Ovary (tissue), 9 donors: ENCODE results near the gene STIMATE. TPM values are rescaled to one million over a fixed set of nuclear protein-coding genes. Genes with fewer than 3 reads are reported as not detected.

Source experiments
- DNase-seq, 5 donors: peaks; one replicate each; pipeline ENCODE4 v3.0.0-alpha.2; 2019 to 2020
- H3K27ac ChIP-seq, 2 donors: fragments of 200-600 bp; one replicate each; pipeline versions ENCODE4 v1.5.1 to v1.8.0; 2019 to 2022
- H3K27me3 ChIP-seq: fragments of 200-600 bp; one replicate; pipeline ENCODE4 v1.8.0; 2022
- H3K36me3 ChIP-seq: fragments of 200-600 bp; sonication (generic); one replicate; pipeline ENCODE4 v1.5.1; 2019
- H3K4me1 ChIP-seq: one replicate; pipeline ENCODE4 v1.8.1; 2013; ENCODE audit warnings: mild to moderate bottlenecking, moderate library complexity; ENCODE audit not compliant: insufficient read depth
- H3K4me3 ChIP-seq: fragments of 200-600 bp; sonication (generic); one replicate; pipeline ENCODE4 v1.5.1; 2017
- H3K9me3 ChIP-seq, 2 donors: fragments of 200-600 bp in 1 of 2; sonication (generic) in 1 of 2; one replicate each; pipeline versions ENCODE4 v1.5.1 to v1.8.1; 2013 to 2019; ENCODE audit warnings: mild to moderate bottlenecking in 1 of 2, moderate library complexity in 1 of 2
- EP300 ChIP-seq: sonication (generic); formaldehyde crosslinking; IDR thresholded peaks from one replicate; pipeline ENCODE4 v1.6.1; 2017; ENCODE audit warnings: antibody characterized with exemption
- POLR2A ChIP-seq: fragments of 450-650 bp; IDR thresholded peaks from one replicate; pipeline ENCODE4 v1.6.1; 2017; ENCODE audit warnings: antibody characterized with exemption, mild to moderate bottlenecking, moderate library complexity
- WGBS, 3 donors: extraction: QIAGEN DNeasy Blood & Tissue Kit in 1 of 3; methylation state at CpG; one replicate each; pipeline versions ENCODE4 v1.1.5 to v1.1.7; 2013 to 2017; 5-methylcytosine and 5-hydroxymethylcytosine counted together
- intact Hi-C, 4 donors: fragments of 100-400 bp; cut with DNase I; formaldehyde crosslinking; loops; one replicate each; pipeline versions ENCODE4 v1.11.0 to v1.15.1; 2022 to 2023
- microRNA-seq, 3 donors: library from miRNA; unstranded; fragments of <30 nt; microRNA quantifications; one replicate each; pipeline versions ENCODE4 to v1.2.0, GENCODE V29; 2019 to 2020
- polyA plus RNA-seq, 2 donors: library from polyadenylated mRNA; stranded (reverse); fragments of 200-250 nt in 1 of 2; fragments of 350-450 nt in 1 of 2; fragmentation: Illumina TruSeq in 1 of 2; extraction: RNeasy Lipid Tissue Mini Kit (QIAGEN cat#74804) in 1 of 2; gene quantifications; one replicate each; pipeline ENCODE4 v1.2.3, GENCODE V29; 2013 to 2014
- small RNA-seq: library from RNA; depleted of rRNA; stranded (forward); fragments of <200 nt; gene quantifications from one replicate; pipeline ENCODE3, GENCODE V24; 2016
- total RNA-seq, 7 donors: library from RNA; depleted of rRNA in 2 of 7; stranded (reverse); fragments of >200 nt in 2 of 7; fragmentation: NEBNext Ultra II Directional in 3 of 7; extraction: Animal tissue kit (Norgen Biotek cat#: 25700) in 3 of 7; gene quantifications; one replicate each; pipeline versions ENCODE4 v1.1.0 to v1.2.4, GENCODE V29; 2016 to 2023
- TF ChIP-seq, protein P1 (sequence below), 3 donors: fragments of 450-650 bp in 2 of 3; fragments of 200-600 bp in 1 of 3; IDR thresholded peaks; one replicate each; pipeline versions ENCODE4 v1.5.1 to v1.8.0; 2016 to 2022; ENCODE audit warnings: antibody characterized with exemption in 3 of 3, mild to moderate bottlenecking in 1 of 3
- donor health status: DM: no; HTN: no; CAD: no; lungs with moderate emphysema.
- donor health status: DM: no; HTN: no; CAD: no.
- donor health status: Bipolar disorder and iron deficiency.
- donor health status: DM: yes; HTN: yes; CAD: no.
- donor health status: DM: no; HTN: no; CAD: no.
- donor health status: DM: yes; HTN: yes; CAD: no.

STIMATE gene
- total and polyA plus RNA-seq, 9 donors: 7.4 to 29.9 (median 17.1) TPM

- Histone ChIP-seq H3K27me3 (no peaks in the 10 kb centered on the region), H3K36me3 (no peaks in the 10 kb centered on the region), H3K4me3 (no peak overlapping the region), H3K4me1 (no peaks in the 10 kb centered on the region), H3K27ac (no peak overlapping the region), H3K9me3 (no peaks in the 10 kb centered on the region)
- DNase-seq: no peak
- intact Hi-C loops: no loop called here
- 49 to 66% (median 53%) methylated on average over 17 of the region's 17 CpGs for WGBS, 3 donors
- no peak for TF ChIP-seq POLR2A
- TF ChIP-seq, protein P1, sequence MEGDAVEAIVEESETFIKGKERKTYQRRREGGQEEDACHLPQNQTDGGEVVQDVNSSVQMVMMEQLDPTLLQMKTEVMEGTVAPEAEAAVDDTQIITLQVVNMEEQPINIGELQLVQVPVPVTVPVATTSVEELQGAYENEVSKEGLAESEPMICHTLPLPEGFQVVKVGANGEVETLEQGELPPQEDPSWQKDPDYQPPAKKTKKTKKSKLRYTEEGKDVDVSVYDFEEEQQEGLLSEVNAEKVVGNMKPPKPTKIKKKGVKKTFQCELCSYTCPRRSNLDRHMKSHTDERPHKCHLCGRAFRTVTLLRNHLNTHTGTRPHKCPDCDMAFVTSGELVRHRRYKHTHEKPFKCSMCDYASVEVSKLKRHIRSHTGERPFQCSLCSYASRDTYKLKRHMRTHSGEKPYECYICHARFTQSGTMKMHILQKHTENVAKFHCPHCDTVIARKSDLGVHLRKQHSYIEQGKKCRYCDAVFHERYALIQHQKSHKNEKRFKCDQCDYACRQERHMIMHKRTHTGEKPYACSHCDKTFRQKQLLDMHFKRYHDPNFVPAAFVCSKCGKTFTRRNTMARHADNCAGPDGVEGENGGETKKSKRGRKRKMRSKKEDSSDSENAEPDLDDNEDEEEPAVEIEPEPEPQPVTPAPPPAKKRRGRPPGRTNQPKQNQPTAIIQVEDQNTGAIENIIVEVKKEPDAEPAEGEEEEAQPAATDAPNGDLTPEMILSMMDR (IDR thresholded peaks at IDR 0.05): no peak
- no peak for TF ChIP-seq EP300
Observed at GRCh38 chr3:52787672-52788625, 109.4 kb downstream of the STIMATE start.

DNA sequence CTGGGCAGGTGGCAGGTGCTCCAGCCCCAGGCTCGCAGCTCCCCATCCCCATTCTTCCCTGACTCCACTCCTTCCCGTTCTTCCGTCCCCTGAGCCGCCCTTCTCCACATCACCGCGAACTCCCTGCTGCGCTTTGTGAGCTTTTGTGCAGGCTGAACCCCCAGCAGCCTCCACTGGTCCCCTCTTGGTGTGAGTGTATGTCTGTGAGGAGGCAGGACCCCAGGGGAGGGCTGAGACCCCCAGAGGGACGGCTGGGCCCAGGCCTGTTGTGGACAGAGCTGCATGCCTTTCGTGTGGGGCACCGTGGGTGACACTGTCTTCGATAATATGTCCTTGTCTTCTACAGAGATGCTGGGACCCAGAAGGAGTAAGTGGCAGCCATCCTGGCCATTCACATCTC lies 110.1 kb downstream of the STIMATE start:
- 84 to 94% (median 87%) methylated on average over 11 of the region's 11 CpGs for WGBS, 3 donors
- no peaks in the 10 kb centered on the region for H3K9me3 ChIP-seq
- no peaks in the 10 kb centered on the region for H3K4me1 ChIP-seq
- no peak overlapping the region for H3K4me3 ChIP-seq
- H3K36me3 ChIP-seq: no peaks in the 10 kb centered on the region
- TF ChIP-seq, protein P1 (IDR thresholded peaks at IDR 0.05): no peak
- TF ChIP-seq EP300 (no peak), POLR2A (no peak)
- DNase-seq: no peak
- H3K27me3 ChIP-seq: no peaks in the 10 kb centered on the region
- intact Hi-C loops: no loop called here
- no peak overlapping the region for H3K27ac ChIP-seq

Small RNA genes lying within 50 kb of the gene (microRNA-seq; reads per million reads assigned to microRNA genes)
- gene MIR8064: 0 reads per million in 3 donors

Small RNA genes lying within 50 kb of the gene (small RNA-seq; reads per million reads assigned to genes)
- gene MIR8064 (not detected), gene MUSTN1 (not detected)

Other genes with a start within 250 kb of the STIMATE start
- gene PBRM1, start 211.6 kb downstream of the STIMATE start, total RNA-seq: 10 to 100 TPM; 63.2 to 95.7 (median 69.7) TPM
- 10 to 100 TPM; 19.8 to 30.9 TPM for gene PBRM1, start 211.6 kb downstream of the STIMATE start, polyA plus RNA-seq
- 10 to 100 TPM; 46.0 to 82.7 (median 62.7) TPM for gene GNL3, start 211.5 kb downstream of the STIMATE start, total RNA-seq
- gene GNL3, start 211.5 kb downstream of the STIMATE start, polyA plus RNA-seq: 10 to 100 TPM; 39.6 to 41.4 TPM
- 10 to 100 TPM; 42.3 to 67.8 (median 57.4) TPM for gene GLT8D1, start 191.8 kb downstream of the STIMATE start, total RNA-seq
- gene GLT8D1, start 191.8 kb downstream of the STIMATE start, polyA plus RNA-seq: 10 to 100 TPM; 63.2 to 72.9 TPM
- 100 to 1,000 TPM in 2 of 7 donors, 10 to 100 TPM in 5; 67.7 to 104 (median 80.3) TPM for gene SPCS1, start 191.4 kb downstream of the STIMATE start, total RNA-seq
- 100 to 1,000 TPM; 138 to 216 TPM for gene SPCS1, start 191.4 kb downstream of the STIMATE start, polyA plus RNA-seq
- gene NEK4, start 126.6 kb downstream of the STIMATE start, total RNA-seq: 10 to 100 TPM; 20.1 to 45.9 (median 32.8) TPM
- gene NEK4, start 126.6 kb downstream of the STIMATE start, polyA plus RNA-seq: 10 to 100 TPM in 1 of 2 donors, 1 to 10 TPM in 1; 8.5 to 12.0 TPM
- gene ITIH1, start 119.9 kb downstream of the STIMATE start, total RNA-seq: under 1 TPM in 3 of 7 donors, not detected in 4; 0.42 to 0.79 (median 0.53) TPM
- gene ITIH1, start 119.9 kb downstream of the STIMATE start, polyA plus RNA-seq: under 1 TPM in 1 of 2 donors, not detected in 1; 0.45 TPM
- 1 to 10 TPM in 5 of 7 donors, under 1 TPM in 2; 0.23 to 3.1 (median 1.2) TPM for gene ITIH3, start 102.8 kb downstream of the STIMATE start, total RNA-seq
- 10 to 100 TPM in 1 of 2 donors, 1 to 10 TPM in 1; 3.3 to 14.2 TPM for gene ITIH3, start 102.8 kb downstream of the STIMATE start, polyA plus RNA-seq
- 1 to 10 TPM; 2.2 to 8.7 (median 4.0) TPM for gene ITIH4, start 66.9 kb downstream of the STIMATE start, total RNA-seq
- gene ITIH4, start 66.9 kb downstream of the STIMATE start, polyA plus RNA-seq: 10 to 100 TPM in 1 of 2 donors, 1 to 10 TPM in 1; 2.8 to 14.2 TPM
- 10 to 100 TPM in 1 of 7 donors, 1 to 10 TPM in 6; 2.2 to 14.3 (median 5.9) TPM for gene MUSTN1, start 62.5 kb downstream of the STIMATE start, total RNA-seq
- gene MUSTN1, start 62.5 kb downstream of the STIMATE start, polyA plus RNA-seq: 10 to 100 TPM; 12.1 to 30.0 TPM
- gene SFMBT1, start 148.5 kb upstream of the STIMATE start, total RNA-seq: 10 to 100 TPM in 3 of 7 donors, 1 to 10 TPM in 4; 4.6 to 21.1 (median 7.7) TPM
- 1 to 10 TPM; 1.2 to 4.4 TPM for gene SFMBT1, start 148.5 kb upstream of the STIMATE start, polyA plus RNA-seq
- gene RFT1, start 232.9 kb upstream of the STIMATE start, total RNA-seq: 10 to 100 TPM in 6 of 7 donors, 1 to 10 TPM in 1; 8.9 to 23.6 (median 17.8) TPM
- gene RFT1, start 232.9 kb upstream of the STIMATE start, polyA plus RNA-seq: 10 to 100 TPM in 1 of 2 donors, 1 to 10 TPM in 1; 8.3 to 20.8 TPM